NCI-H1417 (cell line): Measurements from ENCODE around the gene CUBN.
"Not testable (repeated sequence)": the region's sequence is repeated elsewhere in the genome, so short reads cannot be mapped to it uniquely, and the experiment has no call there.

ENCODE experiments used
- DNase-seq, 3 experiments: peaks; one replicate each; lab custom pipeline; 2025; lab: John Stamatoyannopoulos, UW

The CUBN gene

GRCh38 chr10:17141504-17142229 is 12.1 kb upstream of the CUBN start:
- DNase-seq, result no peak

- no peak for DNase-seq
Measured at GRCh38 chr10:17140386-17140761, 10.8 kb upstream of the CUBN start.

DNA sequence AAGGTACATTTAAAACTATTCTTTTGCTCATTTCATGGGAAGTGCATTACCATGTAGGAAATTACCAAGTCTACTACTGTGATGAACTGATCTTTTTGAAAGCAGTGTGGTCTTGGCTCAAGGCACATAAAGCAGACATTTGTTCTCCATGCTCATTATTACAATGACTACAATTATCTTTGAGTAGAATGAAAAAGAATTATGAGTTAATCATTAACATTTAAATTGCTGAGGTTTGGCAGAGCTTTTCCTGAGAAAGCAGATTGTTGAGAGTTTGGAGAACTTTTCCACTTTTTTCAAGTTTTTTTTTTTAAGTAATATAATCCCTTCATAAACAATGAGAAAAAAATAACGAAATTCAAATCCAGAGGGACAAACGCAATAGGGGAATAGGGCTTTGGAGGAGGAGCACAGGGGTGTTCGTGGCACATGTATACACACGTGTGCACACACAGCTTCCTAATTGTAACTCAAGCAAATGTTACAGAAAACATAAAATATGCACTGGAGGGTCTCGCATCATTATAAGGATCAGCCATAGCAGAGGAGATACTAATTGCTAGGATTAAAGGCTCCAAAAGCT is 8.9 kb upstream of the CUBN start:
- no peak for DNase-seq

DNA sequence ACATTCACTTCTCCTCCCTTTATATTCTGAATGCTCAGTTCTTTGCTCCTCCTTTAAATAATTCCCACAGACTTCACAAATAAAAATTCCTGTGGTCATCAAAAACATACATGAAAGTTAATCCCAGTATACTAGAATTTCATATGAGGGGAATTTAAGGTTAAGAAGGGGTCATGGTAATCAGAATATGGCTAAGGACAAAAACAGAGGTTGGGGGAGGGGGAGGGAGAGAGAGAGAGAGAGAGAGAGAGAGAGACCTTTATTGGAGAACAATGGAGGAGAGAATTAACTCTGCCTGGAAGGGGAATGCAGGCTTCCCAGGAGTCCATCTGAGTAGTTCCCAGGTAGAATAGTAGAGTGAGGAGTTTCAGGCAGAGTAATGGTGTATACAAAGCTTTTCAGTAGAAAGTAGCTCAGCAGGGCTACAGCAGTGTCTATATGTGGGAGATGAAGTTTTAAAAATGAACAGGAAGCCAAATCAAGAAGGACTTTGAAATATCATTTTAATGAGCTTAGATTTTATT is 5.2 kb upstream of the CUBN start:
- no peak for DNase-seq

DNA sequence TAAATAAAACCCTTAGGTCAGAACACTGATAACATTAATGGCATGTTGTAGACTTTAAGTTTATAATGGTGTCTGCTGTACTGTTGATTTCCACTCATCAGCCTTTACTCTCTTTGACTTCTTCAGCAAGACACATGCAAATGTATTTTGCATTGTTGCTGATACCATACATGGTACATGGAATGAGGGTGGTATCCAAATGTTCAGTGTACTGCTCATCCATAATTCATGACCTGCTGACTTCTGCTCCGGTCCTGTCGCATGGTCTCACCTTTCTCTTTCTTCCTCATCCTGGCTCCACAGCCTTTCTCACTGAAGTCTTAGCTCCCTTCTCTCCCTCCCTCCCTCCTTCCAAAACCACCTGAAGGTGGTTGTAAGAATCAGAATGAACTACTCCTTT is 4.7 kb upstream of the CUBN start:
- no peak for DNase-seq

DNA sequence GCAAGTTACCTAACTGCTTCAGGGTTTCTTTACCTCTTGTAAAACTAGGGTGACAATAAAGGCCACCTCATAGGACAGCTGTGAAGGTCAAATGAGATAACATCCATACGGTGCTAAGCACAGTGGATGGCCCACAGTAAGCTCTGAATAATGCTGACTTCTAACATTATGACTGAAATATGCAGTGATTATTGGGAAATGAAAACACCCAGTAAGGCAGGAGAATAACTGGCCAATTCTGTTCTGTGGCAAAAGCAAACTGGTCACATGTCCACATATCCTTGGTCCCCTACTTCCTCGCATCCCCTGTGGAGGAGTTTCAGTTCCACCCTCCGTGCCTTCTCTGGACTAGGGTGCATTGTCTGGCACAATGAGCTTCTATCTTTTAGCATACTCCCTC is 1.4 kb downstream of the CUBN start:
- DNase-seq, result no peak

- DNase-seq, result no peak
Measured at GRCh38 chr10:17126327-17126726, 3.3 kb downstream of the CUBN start.

DNA sequence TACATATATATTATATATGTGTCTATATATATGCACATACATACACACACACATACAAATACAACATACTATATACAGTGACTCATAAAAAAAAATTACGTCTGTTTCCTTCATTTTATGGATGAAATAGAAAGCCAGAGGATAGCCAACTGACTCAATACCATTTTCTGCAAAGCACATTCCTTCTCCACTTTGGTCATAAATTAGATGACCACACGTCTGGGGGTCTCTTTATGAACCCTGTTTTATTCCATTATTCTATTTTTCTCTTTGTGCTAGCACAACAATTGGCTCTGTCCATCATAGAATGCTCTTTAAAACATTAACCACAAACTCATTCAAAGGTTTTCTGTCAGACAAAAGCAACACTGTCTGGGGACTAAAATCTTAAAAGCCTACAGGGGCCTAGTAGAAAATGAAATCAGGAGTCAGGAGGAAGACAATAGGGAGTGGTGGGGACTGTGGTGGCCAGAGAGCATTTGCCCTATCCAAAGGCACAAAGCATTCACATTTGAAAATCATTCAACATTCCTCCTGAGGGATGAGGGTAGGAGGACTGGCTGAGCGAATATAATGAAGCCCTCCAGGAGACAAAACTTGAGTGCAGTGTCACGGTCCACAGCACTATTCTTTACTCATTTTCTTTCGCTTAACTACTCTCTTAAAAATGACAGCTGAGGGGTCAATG is 4.3 kb downstream of the CUBN start:
- no peak for DNase-seq

DNA sequence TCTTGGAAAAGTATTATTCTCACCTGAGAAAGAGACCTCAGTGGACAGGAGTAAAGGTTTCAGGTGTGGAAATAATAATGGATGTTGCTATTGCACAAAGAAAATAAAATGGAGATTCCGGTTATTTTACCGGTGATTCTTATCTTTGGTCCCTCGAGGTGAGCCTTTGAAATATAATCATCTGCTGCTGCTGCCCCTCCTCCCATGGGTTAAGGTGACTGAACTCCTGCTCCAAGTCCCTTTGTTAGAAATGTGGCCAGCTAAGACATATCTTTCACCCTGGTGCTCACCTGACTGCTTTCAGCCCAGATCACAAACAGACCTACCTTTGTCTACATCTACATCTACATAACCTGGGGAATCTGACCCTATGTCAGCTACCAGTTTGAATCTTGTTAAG is 5.7 kb downstream of the CUBN start:
- no peak for DNase-seq

DNA sequence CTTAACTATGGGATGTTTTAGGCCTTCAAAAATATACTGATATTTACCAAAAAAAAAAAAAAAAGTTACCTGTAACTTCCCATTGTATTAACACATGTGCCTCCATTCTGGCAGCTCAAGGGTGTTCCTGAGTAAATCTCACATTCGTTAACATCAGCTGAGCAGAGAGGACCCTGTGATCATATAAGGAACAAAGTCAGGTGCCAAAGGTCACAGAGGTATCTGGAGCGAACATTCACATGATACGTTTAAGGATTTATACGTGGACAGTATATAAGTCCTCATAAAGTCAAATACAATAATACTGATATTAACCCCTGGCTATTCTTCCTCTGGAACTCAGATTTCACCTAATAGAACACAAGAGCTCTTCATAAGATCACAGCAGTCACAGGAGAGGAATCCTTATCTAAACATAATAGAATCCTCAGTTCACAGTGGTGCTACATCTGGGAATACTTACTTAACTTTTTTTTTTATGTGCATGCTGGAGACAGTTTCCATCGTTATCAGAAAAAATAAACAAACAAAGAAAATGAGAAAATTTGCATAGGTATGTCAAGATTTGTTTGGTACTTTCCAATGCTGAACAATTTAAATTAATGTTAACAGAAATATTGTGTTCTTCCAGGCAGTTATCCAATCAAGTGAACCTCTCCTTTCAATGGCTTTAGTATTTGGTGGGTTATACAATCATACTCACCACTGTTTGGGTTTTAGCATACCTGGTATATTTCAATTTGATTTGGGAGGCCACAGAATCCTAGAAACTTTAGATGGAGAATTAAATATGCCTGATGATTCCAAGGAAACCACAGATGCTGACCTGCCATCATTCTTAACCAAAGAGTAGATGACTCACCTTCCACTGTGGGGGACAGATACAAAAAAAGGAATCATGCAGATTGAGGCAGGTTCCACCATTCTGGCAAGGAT is 6.6 kb downstream of the CUBN start:
- DNase-seq, result no peak

DNA sequence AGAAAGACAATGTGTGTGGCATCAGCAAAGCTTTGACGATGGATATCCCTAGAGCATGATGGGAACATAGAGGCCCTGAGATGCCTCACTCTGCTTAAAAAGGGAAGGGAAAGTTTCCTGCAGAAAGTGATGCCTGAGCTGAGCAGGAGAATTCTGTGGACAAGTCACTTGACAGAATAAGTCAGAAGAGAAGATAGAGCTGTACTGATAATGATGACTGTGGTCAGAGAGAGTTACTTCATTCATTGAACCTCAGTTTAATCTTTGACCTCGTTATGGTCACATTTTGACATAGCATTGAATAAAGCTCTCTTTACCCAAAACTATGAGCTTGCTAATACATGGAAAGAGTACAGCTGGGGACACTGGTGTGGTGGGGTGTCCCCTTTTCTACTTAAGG is 7.6 kb downstream of the CUBN start:
- no peak for DNase-seq

DNA sequence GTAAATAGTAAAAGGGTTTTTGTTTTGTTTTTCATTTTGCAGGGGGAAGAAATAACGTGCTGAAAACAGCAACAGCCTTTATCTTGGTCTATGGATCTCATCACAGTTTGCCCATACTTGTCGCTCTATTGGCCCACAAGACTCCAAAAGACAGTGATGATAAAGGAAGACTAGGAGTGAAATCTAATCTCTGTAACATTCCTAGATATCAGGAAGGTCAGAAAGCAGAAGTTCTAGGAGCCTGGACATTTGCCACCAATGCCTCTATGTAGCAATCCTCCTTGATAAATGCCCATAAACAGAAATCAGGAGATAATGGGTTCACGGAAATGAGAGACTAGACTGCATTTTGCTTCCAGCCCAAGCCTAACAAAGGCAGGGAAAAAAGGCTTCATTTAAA is 8.9 kb downstream of the CUBN start:
- DNase-seq, result no peak

GRCh38 chr10:17119845-17120244 is 9.8 kb downstream of the CUBN start:
- DNase-seq, result no peak

DNA sequence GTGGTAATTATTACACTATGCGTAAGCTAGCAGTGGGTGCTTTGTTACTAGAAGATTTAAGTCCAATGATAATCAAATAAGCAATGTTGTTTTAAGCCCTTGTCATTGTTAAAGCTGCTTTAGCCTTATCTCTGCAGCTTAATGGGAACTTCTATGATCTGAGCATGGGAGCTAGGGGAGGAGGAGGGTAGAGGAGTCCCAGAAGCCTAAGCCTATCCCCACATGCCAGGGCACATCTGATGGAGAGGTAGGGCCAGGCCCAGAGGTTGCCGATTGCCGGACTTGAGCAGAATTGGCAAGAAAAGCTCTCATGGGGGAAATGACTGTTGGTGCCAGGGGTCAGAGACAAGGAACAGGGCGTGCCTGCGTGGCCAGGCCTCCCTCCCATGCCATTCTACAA is 13.4 kb downstream of the CUBN start:
- DNase-seq, result no peak

DNA sequence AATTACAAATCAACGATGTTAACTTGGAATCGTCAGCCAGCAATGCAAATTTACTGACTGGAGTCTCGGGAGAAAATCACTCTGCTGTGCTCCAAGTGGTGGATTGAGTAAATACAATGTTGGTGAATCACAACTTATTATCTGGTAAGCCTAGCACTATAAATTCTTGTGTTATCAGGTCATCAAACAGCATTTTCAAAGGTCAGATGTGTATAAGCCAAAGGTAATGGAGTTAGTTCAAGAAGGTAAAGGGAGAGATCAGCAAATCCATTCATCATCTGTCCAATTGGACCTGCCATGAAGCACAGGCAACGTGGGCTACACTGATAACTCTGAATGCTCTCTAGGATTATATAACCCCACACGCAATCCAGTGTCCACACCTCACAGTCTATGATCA is 13.9 kb downstream of the CUBN start:
- DNase-seq, result no peak

DNA sequence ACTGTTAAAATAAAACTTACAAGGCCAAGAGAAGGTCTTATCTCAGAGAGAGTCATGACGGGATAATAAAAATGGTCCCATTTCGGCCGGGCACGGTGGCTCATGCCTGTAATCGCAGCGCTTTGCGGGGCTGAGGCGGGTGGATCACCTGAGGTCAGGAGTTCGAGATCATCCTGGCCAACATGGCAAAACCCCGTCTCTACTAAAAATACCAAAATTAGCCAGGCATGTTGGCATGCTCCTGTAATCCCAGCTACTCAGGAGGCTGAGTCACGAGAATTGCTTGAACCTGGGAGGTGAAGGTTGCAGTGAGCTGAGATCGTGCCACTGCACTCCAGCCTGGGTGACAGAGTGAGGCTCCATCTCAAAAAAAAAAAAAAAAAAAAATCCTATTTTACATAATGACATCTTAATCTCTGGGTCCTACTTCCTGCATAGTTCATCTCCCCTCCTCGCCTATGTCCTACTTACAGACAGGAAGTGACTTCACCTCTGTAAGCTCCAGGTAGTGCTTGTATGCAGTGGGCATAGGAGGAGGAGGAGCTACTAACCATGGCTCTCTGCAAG is 14.7 kb downstream of the CUBN start:
- DNase-seq, result not testable (repeated sequence)

GRCh38 chr10:17113889-17114540 is 15.6 kb downstream of the CUBN start:
- DNase-seq, result peak in 1 of 3 experiments; percentile 12

- DNase-seq, result no peak
Measured at GRCh38 chr10:17113346-17113745, 16.3 kb downstream of the CUBN start.

DNA sequence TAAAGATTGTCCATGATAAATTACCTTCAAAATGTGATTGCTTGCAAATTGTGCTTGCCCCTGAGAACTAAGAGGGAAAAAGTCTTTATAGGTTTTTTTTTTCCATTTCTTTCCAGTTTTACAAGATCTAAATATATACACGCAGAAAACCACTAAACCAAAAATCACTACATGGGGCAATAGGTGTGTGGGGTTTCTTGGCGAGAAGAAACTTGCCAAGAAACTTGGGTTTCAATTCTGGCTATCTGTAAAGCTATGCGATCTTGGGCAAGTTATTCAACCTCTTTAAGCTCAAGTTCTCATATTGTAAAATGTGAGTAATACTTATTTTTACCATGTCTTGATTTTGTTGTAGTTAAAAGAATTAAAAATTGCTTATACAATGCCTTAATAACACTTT is 17.0 kb downstream of the CUBN start:
- DNase-seq, result no peak

DNA sequence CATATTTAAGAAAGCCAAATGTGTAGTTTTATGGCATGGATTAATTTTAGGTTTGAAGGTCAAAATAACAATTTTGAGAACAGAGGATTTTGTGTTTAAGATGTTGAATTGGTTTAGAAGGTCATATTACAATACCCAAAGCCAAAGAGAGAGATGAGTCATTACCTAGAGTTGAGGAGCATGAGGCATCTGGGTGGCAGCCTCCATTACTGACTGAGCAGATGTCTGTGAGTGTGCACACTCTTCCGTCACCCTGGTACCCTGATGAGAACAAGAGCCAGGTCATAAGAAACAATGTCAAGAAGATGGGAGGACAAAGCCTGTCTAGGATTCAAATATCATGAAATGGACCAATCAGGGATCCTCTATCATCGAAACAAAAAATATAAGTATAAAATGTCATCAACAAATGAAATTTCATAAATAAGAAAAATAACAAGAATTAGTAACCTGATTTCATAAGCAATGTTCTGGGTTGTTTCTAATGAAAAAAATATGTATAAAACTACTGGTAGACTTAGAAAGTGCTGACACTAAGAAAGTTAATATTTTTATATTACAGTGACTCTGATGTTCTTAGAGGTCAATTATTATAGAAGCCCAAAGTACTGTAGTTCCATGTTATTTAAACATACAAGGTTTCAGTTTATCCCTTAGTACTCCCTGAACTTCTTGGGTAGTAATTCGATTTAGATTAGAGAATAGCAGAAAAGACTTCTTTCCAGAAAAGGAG is 20.0 kb downstream of the CUBN start:
- DNase-seq, result no peak

GRCh38 chr10:17109046-17109445 is 20.6 kb downstream of the CUBN start:
- DNase-seq, result no peak
